GM18505 (cell line): ENCODE data around the gene TWF2.

Experiments
- ATAC-seq: cut with Tn5 transposase; IDR thresholded peaks from one replicate; pipeline ENCODE4 v1.9.1; 2021; ENCODE audit not compliant: unreplicated experiment
- POLR2A ChIP-seq: IDR thresholded peaks from 4 replicates; pipeline ENCODE4 v1.6.1; 2011; ENCODE audit warnings: borderline replicate concordance; ENCODE audit not compliant: insufficient read depth, insufficient read length; ENCODE audit errors: extremely low read depth

Gene TWF2

GRCh38 chr3:52240059-52240885 is 1.3 kb upstream of the TWF2 start:
- TF ChIP-seq POLR2A = peak; percentile 66
- ATAC-seq = no peak

- no peak for TF ChIP-seq POLR2A
- ATAC-seq = no peak
These were observed 681 bp downstream of the TWF2 start for GRCh38 chr3:52238193-52238760.

DNA sequence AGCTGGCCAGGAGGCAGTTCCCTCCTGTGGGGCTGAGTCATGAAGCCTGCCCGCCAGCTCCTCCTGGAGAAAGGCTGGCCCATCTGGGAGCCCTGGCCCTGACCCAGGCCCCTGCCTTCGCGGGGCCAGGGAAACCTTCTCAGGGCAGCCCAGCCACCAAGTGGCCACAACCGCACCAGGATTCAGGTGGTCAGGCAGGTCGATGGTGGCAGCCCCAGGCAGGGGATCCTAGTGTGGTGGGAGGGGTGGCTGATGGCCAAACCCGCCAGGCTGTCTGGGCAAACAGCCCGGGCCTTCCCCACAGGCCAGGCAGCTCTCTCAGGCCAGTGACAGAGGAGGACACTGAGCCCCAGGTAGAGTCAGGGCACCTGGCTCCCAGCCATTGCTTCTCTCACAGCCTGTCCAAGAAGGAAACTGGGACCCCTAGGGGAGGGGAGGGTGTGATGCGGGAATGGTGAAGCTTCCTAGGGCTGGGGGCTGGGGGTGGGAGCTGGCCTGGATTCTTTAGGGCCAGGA is 1.2 kb downstream of the TWF2 start:
- no peak for ATAC-seq
- TF ChIP-seq POLR2A = no peak

GRCh38 chr3:52237006-52237656 is 1.8 kb downstream of the TWF2 start:
- no peak for ATAC-seq
- no peak for TF ChIP-seq POLR2A

DNA sequence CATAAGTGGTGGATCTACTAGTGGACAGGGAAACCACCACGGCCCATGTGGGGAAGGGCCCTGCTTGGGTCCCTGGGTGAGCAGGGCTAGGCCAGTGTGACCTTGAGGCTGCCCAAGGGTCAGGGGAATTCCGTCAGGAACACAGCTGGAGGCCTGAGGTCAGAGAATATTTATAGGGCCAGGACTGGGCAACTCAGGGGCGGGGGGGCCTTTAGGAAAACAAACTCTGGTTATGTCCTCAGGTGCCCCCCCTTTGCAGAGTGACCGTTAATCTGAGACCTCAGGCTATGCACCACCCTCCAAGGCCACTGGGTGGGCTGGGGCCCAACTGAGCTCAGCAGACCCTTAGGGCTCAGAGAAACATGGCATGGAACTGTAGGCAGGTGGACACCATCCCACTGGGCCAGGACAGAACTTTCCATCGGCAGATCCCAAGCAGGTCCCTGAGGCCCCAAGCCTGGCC is 2.5 kb downstream of the TWF2 start:
- TF ChIP-seq POLR2A = no peak

DNA sequence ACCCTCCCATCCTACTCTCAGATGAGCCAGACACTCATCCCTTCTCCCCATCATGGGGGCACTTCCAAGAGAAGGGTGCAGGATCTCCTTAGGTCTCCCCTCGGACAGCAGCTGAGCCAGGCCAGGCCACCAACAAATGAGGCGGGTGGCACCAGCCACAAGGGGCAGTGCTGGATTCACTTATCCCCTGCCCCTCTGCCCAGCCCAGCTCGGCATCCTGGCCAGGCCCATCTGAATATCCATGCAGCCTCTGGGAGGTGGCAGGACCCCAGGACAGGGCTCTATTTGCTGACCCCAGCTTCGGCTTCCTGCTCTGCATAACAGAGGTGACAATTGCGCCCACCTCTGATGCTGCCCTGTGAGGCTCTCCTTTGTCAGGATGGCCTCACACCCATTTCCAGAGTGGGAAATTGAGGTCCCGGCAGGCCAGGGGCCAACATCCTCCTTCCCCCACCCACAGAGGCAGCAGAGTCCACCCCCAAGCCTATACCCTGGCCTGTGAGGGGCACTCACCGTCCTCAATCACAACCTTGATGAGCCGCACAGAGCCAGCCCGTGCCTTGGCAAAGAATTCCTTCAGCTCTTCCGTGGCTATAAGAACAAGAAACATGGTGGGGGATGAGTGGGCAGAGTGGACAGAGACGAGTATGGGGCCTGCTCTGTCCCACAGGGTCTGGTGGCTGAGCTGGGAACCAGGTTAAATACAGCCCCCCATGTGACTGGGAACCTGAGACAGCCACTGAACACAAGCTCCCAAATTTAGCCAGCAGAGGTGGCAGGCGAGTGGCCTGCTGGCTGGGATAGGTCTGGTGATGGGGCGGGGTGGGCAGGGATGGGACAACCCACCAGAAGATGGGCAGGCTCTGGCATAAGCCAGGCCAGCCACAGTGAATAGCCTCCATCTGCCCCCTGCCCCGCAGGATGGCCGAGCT is 4.2 kb downstream of the TWF2 start:
- no peak for TF ChIP-seq POLR2A

More for the DNA sequence above, 2.5 kb downstream of the TWF2 start:
- no peak for ATAC-seq

GRCh38 chr3:52233968-52234367 is 5.0 kb downstream of the TWF2 start:
- no peak for ATAC-seq
- TF ChIP-seq POLR2A = no peak

More for the DNA sequence above, 4.2 kb downstream of the TWF2 start:
- no peak for ATAC-seq

- no peak for TF ChIP-seq POLR2A
- ATAC-seq = no peak
These were observed 5.8 kb downstream of the TWF2 start for GRCh38 chr3:52233108-52233591.

- TF ChIP-seq POLR2A = no peak
- no peak for ATAC-seq
These were observed 6.5 kb downstream of the TWF2 start for GRCh38 chr3:52232279-52233107.

GRCh38 chr3:52231502-52232278 is 7.3 kb downstream of the TWF2 start:
- no peak for TF ChIP-seq POLR2A
- ATAC-seq = no peak

DNA sequence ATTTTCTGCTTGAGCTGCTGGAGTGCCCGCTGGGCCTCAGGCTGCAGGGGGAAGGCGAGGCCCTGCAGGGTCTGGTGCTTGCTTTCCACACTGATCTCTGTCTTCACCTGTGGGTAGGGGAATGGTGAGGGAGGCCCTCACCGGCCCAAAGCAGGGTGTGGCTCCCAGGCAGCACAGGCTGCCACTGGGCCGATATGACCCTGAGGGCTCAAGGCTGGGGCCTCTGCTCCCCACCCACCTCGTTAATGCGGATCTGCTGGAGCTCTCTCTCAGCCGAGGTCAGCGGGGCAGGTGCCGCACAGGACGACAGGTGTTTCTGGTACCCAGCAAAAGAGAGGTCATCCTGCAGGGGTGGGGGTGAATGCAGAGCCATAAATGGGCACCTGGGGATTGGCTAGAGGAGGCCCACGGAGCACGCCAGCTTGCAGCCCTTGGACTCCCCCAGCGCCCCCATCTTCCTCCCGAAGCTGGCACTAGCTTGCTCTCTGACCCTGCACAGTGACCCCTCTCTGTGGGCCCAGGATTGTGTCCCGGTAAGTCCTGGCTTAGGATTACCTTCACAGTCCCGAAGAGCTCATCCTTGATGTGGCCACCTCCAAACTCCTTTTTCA is 8.0 kb downstream of the TWF2 start:
- ATAC-seq = no peak
- no peak for TF ChIP-seq POLR2A
